ENCODE measurements around the gene KLHDC2.
"Not testable (repeated sequence)": the region's sequence is repeated elsewhere in the genome, so short reads cannot be mapped to it uniquely, and the experiment has no call there.

The KLHDC2 gene

GRCh38 chr14:49781040-49781439 is 13.1 kb downstream of the KLHDC2 start:
- DNase-seq, result not testable (repeated sequence)

- no peak for DNase-seq
Measured at GRCh38 chr14:49783394-49784014, 15.6 kb downstream of the KLHDC2 start.

GRCh38 chr14:49786315-49786714 is 18.4 kb downstream of the KLHDC2 start:
- DNase-seq, result no peak

- no peak for DNase-seq
Measured at GRCh38 chr14:49792618-49793017, 24.7 kb downstream of the KLHDC2 start.

GRCh38 chr14:49796025-49796424 is 28.1 kb downstream of the KLHDC2 start:
- no peak for DNase-seq

- no peak for DNase-seq
Measured at GRCh38 chr14:49808780-49809179, 40.8 kb downstream of the KLHDC2 start.

- DNase-seq, result not testable (repeated sequence)
Measured at GRCh38 chr14:49816118-49816517, 48.2 kb downstream of the KLHDC2 start.

- no peak for DNase-seq
Measured at GRCh38 chr14:49816844-49817243, 48.9 kb downstream of the KLHDC2 start.

- no peak for DNase-seq
Measured at GRCh38 chr14:49820176-49820575, 52.2 kb downstream of the KLHDC2 start.

GRCh38 chr14:49828640-49829039 is 60.7 kb downstream of the KLHDC2 start:
- DNase-seq, result no peak
